Measurements from ENCODE around the gene RIMS4.

RIMS4 gene

GRCh38 chr20:44701858-44702256, 108.5 kb downstream of the RIMS4 start:
- no peak for DNase-seq (ENCODE audit: low spot score)
